ENCODE data around the gene SUGCT. TPM values are rescaled to one million over a fixed set of nuclear protein-coding genes. Genes with fewer than 3 reads are reported as not detected.

The SUGCT gene
- total and polyA plus RNA-seq, 2 of the 13 experiments (the other 11 are each of a cell fraction or from before 2014, with no cell fraction given): 10.1 to 22.2 TPM

DNA sequence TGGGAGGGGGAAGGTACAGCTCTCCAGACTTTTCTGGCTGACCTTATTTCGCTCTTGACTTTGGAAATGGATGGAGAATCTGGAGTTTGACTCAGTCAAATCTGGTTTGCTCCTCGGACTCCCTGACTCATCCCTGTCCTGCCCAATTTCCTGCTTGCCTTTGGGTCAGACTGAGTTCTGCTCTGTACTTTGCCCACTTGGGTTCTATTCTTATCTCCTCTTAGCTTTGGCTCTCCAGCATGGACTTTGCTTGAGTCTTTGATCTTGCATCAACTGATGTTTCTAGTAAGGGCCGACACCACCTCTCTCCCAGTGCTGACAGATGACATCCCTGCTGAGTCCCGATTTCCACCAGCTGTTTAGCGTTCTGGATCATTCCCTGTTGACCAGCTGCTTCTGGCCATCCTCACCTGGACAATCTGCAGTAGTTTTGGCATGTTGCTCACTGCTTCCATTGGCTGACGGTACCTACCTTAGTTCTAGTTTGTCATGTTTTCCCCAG is 335.3 kb downstream of the SUGCT start (continued):
- TF ChIP-seq ZBTB4 (CRISPR knock-in tag; IDR thresholded peaks at IDR 0.05; ENCODE audit: borderline replicate concordance) (no peak), JDP2 (CRISPR knock-in tag; IDR thresholded peaks at IDR 0.05; ENCODE audit: borderline replicate concordance) (no peak), CBX2 (IDR thresholded peaks at IDR 0.05; ENCODE audit: low read depth, low read length) (no peak), CBX2 (CRISPR knock-in tag; IDR thresholded peaks at IDR 0.05; ENCODE audit: low read depth) (no peak), TMF1 (CRISPR knock-in tag; IDR thresholded peaks at IDR 0.05; ENCODE audit: low read depth) (no peak), PHF21A (CRISPR knock-in tag; IDR thresholded peaks at IDR 0.05) (peak; percentile 76; the same call in 1 of the 2 replicates), STAT6 (CRISPR knock-in tag; IDR thresholded peaks at IDR 0.05; ENCODE audit: borderline replicate concordance) (no peak), MEIS1 (CRISPR knock-in tag; IDR thresholded peaks at IDR 0.05; ENCODE audit: borderline replicate concordance) (peak; percentile 79; the same call in 1 of the 2 replicates), HDAC1 (CRISPR knock-in tag; IDR thresholded peaks at IDR 0.05) (peak; percentile 57; the same call in 1 of the 2 replicates), ZNF451 (CRISPR knock-in tag; IDR thresholded peaks at IDR 0.05) (no peak), ZBTB2 (CRISPR knock-in tag; IDR thresholded peaks at IDR 0.05; ENCODE audit: low read depth) (no peak), TCF7 (IDR thresholded peaks at IDR 0.05; ENCODE audit: low read depth) (peak; percentile 90), DZIP1 (CRISPR knock-in tag; IDR thresholded peaks at IDR 0.05) (no peak)
- TF ChIP-seq, protein P1, sequence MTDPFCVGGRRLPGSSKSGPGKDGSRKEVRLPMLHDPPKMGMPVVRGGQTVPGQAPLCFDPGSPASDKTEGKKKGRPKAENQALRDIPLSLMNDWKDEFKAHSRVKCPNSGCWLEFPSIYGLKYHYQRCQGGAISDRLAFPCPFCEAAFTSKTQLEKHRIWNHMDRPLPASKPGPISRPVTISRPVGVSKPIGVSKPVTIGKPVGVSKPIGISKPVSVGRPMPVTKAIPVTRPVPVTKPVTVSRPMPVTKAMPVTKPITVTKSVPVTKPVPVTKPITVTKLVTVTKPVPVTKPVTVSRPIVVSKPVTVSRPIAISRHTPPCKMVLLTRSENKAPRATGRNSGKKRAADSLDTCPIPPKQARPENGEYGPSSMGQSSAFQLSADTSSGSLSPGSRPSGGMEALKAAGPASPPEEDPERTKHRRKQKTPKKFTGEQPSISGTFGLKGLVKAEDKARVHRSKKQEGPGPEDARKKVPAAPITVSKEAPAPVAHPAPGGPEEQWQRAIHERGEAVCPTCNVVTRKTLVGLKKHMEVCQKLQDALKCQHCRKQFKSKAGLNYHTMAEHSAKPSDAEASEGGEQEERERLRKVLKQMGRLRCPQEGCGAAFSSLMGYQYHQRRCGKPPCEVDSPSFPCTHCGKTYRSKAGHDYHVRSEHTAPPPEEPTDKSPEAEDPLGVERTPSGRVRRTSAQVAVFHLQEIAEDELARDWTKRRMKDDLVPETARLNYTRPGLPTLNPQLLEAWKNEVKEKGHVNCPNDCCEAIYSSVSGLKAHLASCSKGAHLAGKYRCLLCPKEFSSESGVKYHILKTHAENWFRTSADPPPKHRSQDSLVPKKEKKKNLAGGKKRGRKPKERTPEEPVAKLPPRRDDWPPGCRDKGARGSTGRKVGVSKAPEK (CRISPR knock-in tag; IDR thresholded peaks at IDR 0.05; ENCODE audit: borderline replicate concordance): no peak
- TF ChIP-seq, protein P2, sequence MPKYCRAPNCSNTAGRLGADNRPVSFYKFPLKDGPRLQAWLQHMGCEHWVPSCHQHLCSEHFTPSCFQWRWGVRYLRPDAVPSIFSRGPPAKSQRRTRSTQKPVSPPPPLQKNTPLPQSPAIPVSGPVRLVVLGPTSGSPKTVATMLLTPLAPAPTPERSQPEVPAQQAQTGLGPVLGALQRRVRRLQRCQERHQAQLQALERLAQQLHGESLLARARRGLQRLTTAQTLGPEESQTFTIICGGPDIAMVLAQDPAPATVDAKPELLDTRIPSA (CRISPR knock-in tag; IDR thresholded peaks at IDR 0.05; ENCODE audit: borderline replicate concordance): no peak
